Breast epithelium (tissue), 3 donors: Measurements from ENCODE around the gene SMIM10L2A.

Experiments used
- POLR2A ChIP-seq: fragments of 450-650 bp; IDR thresholded peaks from one replicate; pipeline ENCODE4 v1.6.1; 2016; ENCODE audit warnings: antibody characterized with exemption, mild to moderate bottlenecking, moderate library complexity
- TF ChIP-seq, protein P1 (sequence below), 3 donors: fragments of 450-650 bp; IDR thresholded peaks; one replicate each; pipeline ENCODE4 v1.5.1; 2016 to 2017; ENCODE audit warnings: antibody characterized with exemption in 3 of 3, mild to moderate bottlenecking in 3 of 3, moderate library complexity in 3 of 3

DNA sequence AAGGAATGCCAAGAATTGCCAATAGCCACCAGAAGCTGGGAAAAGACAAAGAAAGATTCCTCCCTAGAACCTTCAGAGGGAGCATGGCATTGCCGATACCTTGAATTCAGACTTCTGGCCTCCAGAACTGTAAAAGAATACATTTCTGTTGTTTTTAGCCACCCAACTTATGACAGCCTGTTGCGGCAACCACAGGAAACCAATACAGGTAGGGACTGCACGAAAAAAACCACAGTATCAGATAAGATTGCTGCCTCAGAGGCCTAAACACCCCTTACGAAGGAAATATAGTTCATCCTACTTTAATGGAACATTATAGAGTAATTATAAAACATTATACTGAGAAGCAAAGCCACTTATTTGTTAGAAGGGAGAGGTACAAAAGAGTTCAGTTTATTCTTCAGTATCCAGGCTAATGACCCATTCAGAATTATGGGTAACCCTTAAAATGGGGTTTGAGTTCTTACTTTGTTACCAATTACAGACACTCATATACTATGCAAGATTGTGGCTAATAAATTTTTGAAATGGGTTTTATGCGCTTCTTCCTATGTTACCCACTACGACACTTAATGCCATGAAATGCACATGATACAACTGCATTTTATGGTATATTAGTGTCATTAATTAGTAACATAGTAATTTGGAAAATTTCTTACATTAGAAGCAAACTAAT is 37.4 kb upstream of the SMIM10L2A start:
- TF ChIP-seq, protein P1, sequence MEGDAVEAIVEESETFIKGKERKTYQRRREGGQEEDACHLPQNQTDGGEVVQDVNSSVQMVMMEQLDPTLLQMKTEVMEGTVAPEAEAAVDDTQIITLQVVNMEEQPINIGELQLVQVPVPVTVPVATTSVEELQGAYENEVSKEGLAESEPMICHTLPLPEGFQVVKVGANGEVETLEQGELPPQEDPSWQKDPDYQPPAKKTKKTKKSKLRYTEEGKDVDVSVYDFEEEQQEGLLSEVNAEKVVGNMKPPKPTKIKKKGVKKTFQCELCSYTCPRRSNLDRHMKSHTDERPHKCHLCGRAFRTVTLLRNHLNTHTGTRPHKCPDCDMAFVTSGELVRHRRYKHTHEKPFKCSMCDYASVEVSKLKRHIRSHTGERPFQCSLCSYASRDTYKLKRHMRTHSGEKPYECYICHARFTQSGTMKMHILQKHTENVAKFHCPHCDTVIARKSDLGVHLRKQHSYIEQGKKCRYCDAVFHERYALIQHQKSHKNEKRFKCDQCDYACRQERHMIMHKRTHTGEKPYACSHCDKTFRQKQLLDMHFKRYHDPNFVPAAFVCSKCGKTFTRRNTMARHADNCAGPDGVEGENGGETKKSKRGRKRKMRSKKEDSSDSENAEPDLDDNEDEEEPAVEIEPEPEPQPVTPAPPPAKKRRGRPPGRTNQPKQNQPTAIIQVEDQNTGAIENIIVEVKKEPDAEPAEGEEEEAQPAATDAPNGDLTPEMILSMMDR (IDR thresholded peaks at IDR 0.05) = no peak
- no peak for TF ChIP-seq POLR2A
